ENCODE measurements around the gene MICAL2.

MICAL2 gene

GRCh38 chr11:12106101-12106500, 4.3 kb upstream of the MICAL2 start:
- H2BK120ac ChIP-seq (ENCODE audit: insufficient read depth, low read length, poor library complexity): no peak overlapping the region
- H3K27ac ChIP-seq (ENCODE audit: low read depth, low read length): no peak overlapping the region
- H3K79me2 ChIP-seq (ENCODE audit: control insufficient read depth, insufficient read depth, low read length, poor library complexity): peaks cover 4% of the 10 kb centered on the region
- H2BK5ac ChIP-seq (ENCODE audit: low read depth, low read length, poor library complexity): no peak overlapping the region
- DNase-seq: no peak
- H3K27me3 ChIP-seq (ENCODE audit: insufficient read depth, low read length): peaks cover 4% of the 10 kb centered on the region
- H2AK5ac ChIP-seq (ENCODE audit: low read length): no peak overlapping the region
- no peak overlapping the region for H3K4me3 ChIP-seq (ENCODE audit: low read depth, low read length)
- no peak overlapping the region for H3K9ac ChIP-seq (ENCODE audit: low read length)
- H3K36me3 ChIP-seq (ENCODE audit: control insufficient read depth in 1 of 2, insufficient read depth in 2 of 2, low read length in 2 of 2): no peaks in the 10 kb centered on the region
- no peak overlapping the region for H2BK12ac ChIP-seq (ENCODE audit: low read length)
- peaks cover 6 to 7% of the 10 kb centered on the region in 2 experiments for H3K4me1 ChIP-seq (ENCODE audit: control insufficient read depth in 1 of 2, insufficient read depth in 2 of 2, low read length in 2 of 2)
- H3K14ac ChIP-seq (ENCODE audit: low read length): no peak overlapping the region
- no peaks in the 10 kb centered on the region for H3K9me3 ChIP-seq (ENCODE audit: insufficient read depth, low read depth, low read length)
- no peak overlapping the region for H4K12ac ChIP-seq (ENCODE audit: low read depth, low read length)
- no peak overlapping the region for H3K4me2 ChIP-seq (ENCODE audit: low read length)
- no peak overlapping the region for H4K8ac ChIP-seq (ENCODE audit: low read depth, low read length)
- peaks cover 3% of the 10 kb centered on the region for H3K79me1 ChIP-seq (ENCODE audit: low read length)
- no peak overlapping the region for H4K91ac ChIP-seq (ENCODE audit: low read depth, low read length)
- H3K23ac ChIP-seq (ENCODE audit: low read length): no peak overlapping the region
- WGBS (ENCODE audit: extremely low coverage, insufficient coverage, insufficient read length): no CpG with 5 or more reads among the region's 5 CpGs
- no peak overlapping the region for H3K18ac ChIP-seq (ENCODE audit: low read length)
- no peak overlapping the region for H2AFZ ChIP-seq (ENCODE audit: insufficient read depth, low read length, poor library complexity)
- H3K4ac ChIP-seq (ENCODE audit: low read depth, low read length): no peak overlapping the region

GRCh38 chr11:12106501-12106900, 3.9 kb upstream of the MICAL2 start:
- no peak overlapping the region for H2AK5ac ChIP-seq (ENCODE audit: low read length)
- DNase-seq: no peak
- H2BK5ac ChIP-seq (ENCODE audit: low read depth, low read length, poor library complexity): no peak overlapping the region
- H3K79me1 ChIP-seq (ENCODE audit: low read length): peaks cover 3% of the 10 kb centered on the region
- H4K8ac ChIP-seq (ENCODE audit: low read depth, low read length): no peak overlapping the region
- H3K79me2 ChIP-seq (ENCODE audit: control insufficient read depth, insufficient read depth, low read length, poor library complexity): peaks cover 4% of the 10 kb centered on the region
- H3K9me3 ChIP-seq (ENCODE audit: insufficient read depth, low read depth, low read length): no peaks in the 10 kb centered on the region
- no CpG with 5 or more reads among the region's 5 CpGs for whole genome bisulfite sequencing (ENCODE audit: extremely low coverage, insufficient coverage, insufficient read length)
- H3K14ac ChIP-seq (ENCODE audit: low read length): no peak overlapping the region
- H3K27me3 ChIP-seq (ENCODE audit: insufficient read depth, low read length): peaks cover 7% of the 10 kb centered on the region
- H3K4me2 ChIP-seq (ENCODE audit: low read length): no peak overlapping the region
- H3K36me3 ChIP-seq (ENCODE audit: control insufficient read depth in 1 of 2, insufficient read depth in 2 of 2, low read length in 2 of 2): no peaks in the 10 kb centered on the region
- no peak overlapping the region for H4K12ac ChIP-seq (ENCODE audit: low read depth, low read length)
- no peak overlapping the region for H3K27ac ChIP-seq (ENCODE audit: low read depth, low read length)
- H3K18ac ChIP-seq (ENCODE audit: low read length): no peak overlapping the region
- H4K91ac ChIP-seq (ENCODE audit: low read depth, low read length): no peak overlapping the region
- no peak overlapping the region for H3K4ac ChIP-seq (ENCODE audit: low read depth, low read length)
- no peak overlapping the region for H2BK120ac ChIP-seq (ENCODE audit: insufficient read depth, low read length, poor library complexity)
- H3K4me3 ChIP-seq (ENCODE audit: low read depth, low read length): no peak overlapping the region
- peaks cover 8 to 9% of the 10 kb centered on the region in 2 experiments for H3K4me1 ChIP-seq (ENCODE audit: control insufficient read depth in 1 of 2, insufficient read depth in 2 of 2, low read length in 2 of 2)
- no peak overlapping the region for H2BK12ac ChIP-seq (ENCODE audit: low read length)
- H3K23ac ChIP-seq (ENCODE audit: low read length): no peak overlapping the region
- H3K9ac ChIP-seq (ENCODE audit: low read length): no peak overlapping the region
- H2AFZ ChIP-seq (ENCODE audit: insufficient read depth, low read length, poor library complexity): no peak overlapping the region

- Histone ChIP-seq H4K12ac (ENCODE audit: low read depth, low read length) (no peak overlapping the region), H3K18ac (ENCODE audit: low read length) (no peak overlapping the region), H3K4me2 (ENCODE audit: low read length) (no peak overlapping the region), H2BK12ac (ENCODE audit: low read length) (no peak overlapping the region), H3K4me1 (ENCODE audit: control insufficient read depth in 1 of 2, insufficient read depth in 2 of 2, low read length in 2 of 2) (peaks cover 9 to 10% of the 10 kb centered on the region in 2 experiments), H3K79me1 (ENCODE audit: low read length) (peaks cover 3% of the 10 kb centered on the region), H3K9me3 (ENCODE audit: insufficient read depth, low read depth, low read length) (no peaks in the 10 kb centered on the region), H3K4ac (ENCODE audit: low read depth, low read length) (no peak overlapping the region), H3K36me3 (ENCODE audit: control insufficient read depth in 1 of 2, insufficient read depth in 2 of 2, low read length in 2 of 2) (no peaks in the 10 kb centered on the region), H4K91ac (ENCODE audit: low read depth, low read length) (no peak overlapping the region), H2BK5ac (ENCODE audit: low read depth, low read length, poor library complexity) (no peak overlapping the region), H2AFZ (ENCODE audit: insufficient read depth, low read length, poor library complexity) (no peak overlapping the region), H3K14ac (ENCODE audit: low read length) (no peak overlapping the region), H4K8ac (ENCODE audit: low read depth, low read length) (no peak overlapping the region), H3K79me2 (ENCODE audit: control insufficient read depth, insufficient read depth, low read length, poor library complexity) (peaks cover 4% of the 10 kb centered on the region), H2BK120ac (ENCODE audit: insufficient read depth, low read length, poor library complexity) (no peak overlapping the region), H3K27ac (ENCODE audit: low read depth, low read length) (no peak overlapping the region), H2AK5ac (ENCODE audit: low read length) (no peak overlapping the region), H3K23ac (ENCODE audit: low read length) (no peak overlapping the region), H3K9ac (ENCODE audit: low read length) (no peak overlapping the region), H3K4me3 (ENCODE audit: low read depth, low read length) (no peak overlapping the region), H3K27me3 (ENCODE audit: insufficient read depth, low read length) (peaks cover 7% of the 10 kb centered on the region)
- no peak for DNase-seq
- WGBS (ENCODE audit: extremely low coverage, insufficient coverage, insufficient read length): no CpG with 5 or more reads among the region's 2 CpGs
Observed at GRCh38 chr11:12108875-12109453, 1.4 kb upstream of the MICAL2 start.

GRCh38 chr11:12109591-12110196, 696 bp upstream of the MICAL2 start:
- peak overlapping the region; percentile 97 for H3K4me2 ChIP-seq (ENCODE audit: low read length)
- H3K4me3 ChIP-seq (ENCODE audit: low read depth, low read length): peak overlapping the region; percentile 62
- H3K79me2 ChIP-seq (ENCODE audit: control insufficient read depth, insufficient read depth, low read length, poor library complexity): peaks cover 4% of the 10 kb centered on the region
- no peak overlapping the region for H2BK120ac ChIP-seq (ENCODE audit: insufficient read depth, low read length, poor library complexity)
- H2AFZ ChIP-seq (ENCODE audit: insufficient read depth, low read length, poor library complexity): peak overlapping the region; percentile 68
- no peak overlapping the region for H3K23ac ChIP-seq (ENCODE audit: low read length)
- H3K79me1 ChIP-seq (ENCODE audit: low read length): peaks cover 3% of the 10 kb centered on the region
- H3K4ac ChIP-seq (ENCODE audit: low read depth, low read length): no peak overlapping the region
- H2BK5ac ChIP-seq (ENCODE audit: low read depth, low read length, poor library complexity): no peak overlapping the region
- peaks cover 7% of the 10 kb centered on the region for H3K27me3 ChIP-seq (ENCODE audit: insufficient read depth, low read length)
- H4K8ac ChIP-seq (ENCODE audit: low read depth, low read length): peak overlapping the region; percentile 10
- H3K4me1 ChIP-seq (ENCODE audit: control insufficient read depth in 1 of 2, insufficient read depth in 2 of 2, low read length in 2 of 2): peaks cover 9 to 10% of the 10 kb centered on the region in 2 experiments
- peak overlapping the region; percentile 10 for H3K18ac ChIP-seq (ENCODE audit: low read length)
- no peak overlapping the region for H4K91ac ChIP-seq (ENCODE audit: low read depth, low read length)
- no peak overlapping the region for H3K27ac ChIP-seq (ENCODE audit: low read depth, low read length)
- H2AK5ac ChIP-seq (ENCODE audit: low read length): no peak overlapping the region
- no peak for DNase-seq
- no peak overlapping the region for H2BK12ac ChIP-seq (ENCODE audit: low read length)
- H4K12ac ChIP-seq (ENCODE audit: low read depth, low read length): no peak overlapping the region
- WGBS (ENCODE audit: extremely low coverage, insufficient coverage, insufficient read length): no CpG with 5 or more reads among the region's 7 CpGs
- H3K36me3 ChIP-seq (ENCODE audit: control insufficient read depth in 1 of 2, insufficient read depth in 2 of 2, low read length in 2 of 2): no peaks in the 10 kb centered on the region
- H3K9ac ChIP-seq (ENCODE audit: low read length): no peak overlapping the region
- H3K9me3 ChIP-seq (ENCODE audit: insufficient read depth, low read depth, low read length): no peaks in the 10 kb centered on the region
- H3K14ac ChIP-seq (ENCODE audit: low read length): no peak overlapping the region

Measured in trophoblast cell (in vitro differentiated cells and primary cell).